EH (cell line): ENCODE data around the gene RASA4.
"Not testable (repeated sequence)": the region's sequence is repeated elsewhere in the genome, so short reads cannot be mapped to it uniquely, and the experiment has no call there.

Experiments
- DNase-seq: peaks from one replicate; pipeline ENCODE4 v3.0.0-alpha.2; 2015; ENCODE audit warnings: low read depth

RASA4 gene

DNA sequence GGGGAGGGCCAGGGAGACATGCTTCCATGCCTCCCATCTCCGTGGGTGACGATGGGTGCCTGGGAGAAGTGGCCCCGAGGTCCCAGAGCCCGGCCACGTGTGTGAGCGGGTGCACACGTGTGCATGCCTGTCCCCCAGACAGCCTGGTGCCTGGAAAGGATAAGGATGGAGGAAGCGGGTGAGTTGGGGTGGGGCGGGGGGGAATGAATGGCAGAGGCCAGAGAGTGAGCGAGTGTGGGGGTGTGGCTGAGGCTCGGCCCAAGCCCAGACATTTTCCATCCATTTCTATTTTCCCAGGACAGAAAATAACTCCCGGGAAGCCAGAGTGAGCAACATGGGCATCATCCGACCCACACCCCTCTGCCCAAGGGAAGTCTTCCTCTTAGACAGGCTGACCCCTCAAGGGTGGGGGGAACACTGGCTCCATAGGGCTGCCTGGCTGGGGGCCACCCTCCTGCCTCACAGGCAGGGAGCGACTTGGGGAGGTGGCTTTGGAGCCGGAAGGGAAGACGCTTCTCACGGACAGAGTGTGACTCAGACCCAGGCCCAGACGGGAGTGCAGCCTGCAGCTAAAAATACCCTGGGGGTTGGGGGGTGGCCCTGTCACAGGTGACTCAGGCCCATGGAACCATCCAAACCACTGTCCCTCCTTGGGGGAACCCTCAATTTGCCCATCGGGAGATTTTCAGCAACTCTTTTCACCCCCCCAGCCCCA is 12.0 kb downstream of the RASA4 start:
- DNase-seq: not testable (repeated sequence)

DNA sequence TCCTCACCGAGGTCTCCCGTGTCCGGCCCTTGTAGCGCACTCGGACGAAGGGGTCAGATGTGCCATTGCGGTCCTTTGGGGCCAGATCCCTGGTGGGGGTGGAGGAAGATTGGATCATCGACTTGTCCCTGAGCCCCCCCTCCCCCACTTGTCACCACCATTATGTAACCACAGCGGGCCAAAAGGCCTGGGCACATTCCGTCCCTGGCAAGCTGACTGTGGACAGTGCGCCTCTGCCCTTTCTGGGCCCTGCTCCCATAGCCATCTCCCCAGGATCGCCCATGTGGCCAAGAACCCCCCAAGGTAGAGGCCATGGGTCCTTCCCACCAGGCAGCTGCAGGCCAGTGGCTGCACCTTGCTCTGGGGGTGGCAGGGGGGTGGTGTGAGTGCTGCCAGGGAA is 14.2 kb downstream of the RASA4 start:
- DNase-seq: not testable (repeated sequence)

DNA sequence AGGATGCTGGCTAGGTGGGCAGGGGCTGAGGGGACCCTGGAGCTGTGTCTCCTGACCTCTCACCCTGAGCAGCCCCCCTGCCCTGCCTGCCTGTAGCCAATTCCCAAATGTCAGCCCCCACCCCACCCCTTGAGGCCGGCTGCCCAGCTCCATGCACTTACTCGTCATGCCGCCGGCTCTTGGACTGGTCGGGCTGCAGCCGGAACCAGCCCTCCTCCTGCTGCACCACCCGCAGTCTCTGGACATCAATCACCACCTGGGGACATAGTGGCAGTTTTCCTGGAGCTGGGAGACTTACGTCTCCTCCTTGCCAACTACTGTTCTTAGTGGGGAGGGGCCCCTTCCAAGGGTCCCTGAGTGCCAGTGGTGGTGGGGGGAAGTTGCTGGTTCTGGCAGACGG is 16.9 kb downstream of the RASA4 start:
- DNase-seq: not testable (repeated sequence)

DNA sequence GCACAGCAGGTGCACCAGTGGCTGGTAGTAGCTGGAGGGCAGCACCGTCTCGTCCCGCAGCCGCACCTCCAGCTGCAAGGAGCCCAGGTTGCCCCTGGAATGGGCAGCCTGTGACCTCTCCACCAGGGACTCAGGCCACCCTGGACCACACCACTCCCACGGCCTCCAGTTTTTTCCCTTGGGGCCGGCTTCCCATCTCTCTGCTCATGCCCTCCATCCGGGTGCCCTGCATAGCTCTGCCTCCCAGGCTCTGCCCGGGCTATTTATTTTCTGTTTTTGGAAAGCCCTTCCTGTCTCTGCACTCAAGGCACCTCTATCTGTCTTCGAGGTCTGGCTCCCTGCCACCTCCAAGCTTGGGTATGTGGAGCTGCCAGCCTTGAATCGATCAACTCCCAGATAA is 20.5 kb downstream of the RASA4 start:
- DNase-seq: peak; percentile 1

DNA sequence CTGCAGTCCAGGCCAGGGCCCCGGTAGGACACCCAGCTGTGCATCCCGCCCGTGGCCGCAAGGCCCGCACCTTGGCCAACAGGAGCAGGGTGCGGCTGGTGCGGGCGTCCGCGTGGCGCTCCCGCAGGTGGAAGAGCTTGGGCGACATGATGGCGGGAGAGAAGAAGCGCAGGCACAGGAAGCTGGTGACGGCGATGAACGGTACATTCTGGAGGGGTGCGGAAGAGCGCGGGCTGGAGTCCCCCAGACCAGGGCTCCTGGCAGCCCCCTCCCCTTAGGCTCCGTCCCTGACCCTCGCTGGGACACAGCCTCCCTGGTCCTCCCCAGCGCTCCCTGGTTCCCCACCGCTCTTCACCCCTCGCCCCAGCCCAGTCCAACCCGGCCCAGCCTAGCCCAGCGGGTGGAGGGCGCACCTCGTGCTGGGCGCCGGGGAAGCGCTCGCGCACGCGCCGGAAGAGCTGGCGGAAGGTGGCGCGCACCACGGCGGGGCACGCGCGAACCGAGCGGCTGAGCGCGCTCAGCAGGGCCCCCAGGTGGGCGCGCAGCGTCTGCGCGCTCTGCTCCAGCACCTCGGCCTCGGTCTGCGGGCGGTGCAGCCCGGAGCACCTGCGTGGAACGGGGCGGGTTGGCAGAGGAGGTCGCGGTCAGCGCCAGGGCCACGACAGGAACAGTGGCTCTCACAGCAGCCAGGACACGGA is 22.8 kb downstream of the RASA4 start:
- not testable (repeated sequence) for DNase-seq

DNA sequence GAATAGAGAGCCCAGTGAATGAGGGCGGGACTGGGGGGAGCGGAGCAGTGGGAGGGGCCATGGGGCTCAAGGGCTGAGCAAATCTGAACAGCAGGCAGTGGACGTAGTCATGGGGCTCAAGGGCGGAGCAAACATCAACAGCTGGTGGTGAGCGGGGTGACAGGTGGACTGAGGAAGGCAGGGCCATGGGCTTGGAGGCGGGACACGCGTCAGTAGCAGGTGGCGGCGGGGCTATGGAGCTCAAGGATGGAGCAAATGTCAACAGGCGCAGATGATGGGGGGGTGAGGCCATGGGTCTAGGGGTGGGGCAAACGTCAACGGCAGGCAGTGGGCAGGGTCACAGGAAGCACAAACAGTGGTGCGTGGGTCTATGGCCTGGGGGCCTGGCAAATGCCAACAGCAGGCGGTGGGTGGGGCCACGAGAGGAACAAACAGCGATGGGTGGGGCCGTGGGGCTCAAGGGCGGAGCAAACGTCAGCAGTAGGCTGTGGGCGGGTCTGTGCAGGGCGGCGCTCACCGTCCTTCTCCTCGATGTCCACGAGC is 24.0 kb downstream of the RASA4 start:
- DNase-seq: not testable (repeated sequence)

DNA sequence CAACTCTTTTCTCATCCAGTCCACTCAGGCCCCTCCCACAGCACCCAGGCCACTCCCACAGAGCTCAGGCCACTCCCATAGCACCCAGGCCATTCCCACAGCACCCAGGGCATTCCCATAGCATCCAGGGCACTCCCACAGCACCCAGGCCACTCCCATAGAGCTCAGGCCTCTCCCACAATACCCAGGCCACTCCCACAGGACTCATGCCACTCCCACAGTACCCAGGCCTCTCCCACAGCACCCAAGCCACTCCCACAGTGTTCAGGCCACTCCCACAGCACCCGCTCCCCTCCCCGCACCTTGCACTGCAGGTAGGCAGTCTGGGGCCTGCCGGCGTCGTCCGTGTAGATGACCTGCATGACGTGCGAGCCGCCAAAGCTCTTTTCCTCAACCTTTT is 26.7 kb downstream of the RASA4 start:
- not testable (repeated sequence) for DNase-seq

DNA sequence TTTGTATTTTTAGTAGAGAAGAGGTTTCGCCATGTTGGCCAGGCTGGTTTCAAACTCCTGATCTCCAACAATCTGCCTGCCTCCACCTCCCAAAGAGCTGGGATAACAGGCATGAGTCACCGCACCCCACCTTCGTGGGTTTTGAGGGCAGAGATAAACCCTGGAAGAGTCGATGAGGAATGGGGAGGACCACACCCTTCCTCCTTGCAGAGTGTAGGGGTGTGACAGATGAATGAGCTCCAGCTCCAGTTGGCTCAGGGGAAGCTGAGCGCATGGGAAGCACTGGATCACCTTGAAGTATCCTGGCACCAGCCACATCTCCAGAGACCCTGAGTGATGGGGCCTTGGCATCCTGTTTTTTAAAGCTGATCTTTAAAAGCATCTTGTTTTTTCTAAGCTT is 33.1 kb downstream of the RASA4 start:
- DNase-seq: not testable (repeated sequence)

DNA sequence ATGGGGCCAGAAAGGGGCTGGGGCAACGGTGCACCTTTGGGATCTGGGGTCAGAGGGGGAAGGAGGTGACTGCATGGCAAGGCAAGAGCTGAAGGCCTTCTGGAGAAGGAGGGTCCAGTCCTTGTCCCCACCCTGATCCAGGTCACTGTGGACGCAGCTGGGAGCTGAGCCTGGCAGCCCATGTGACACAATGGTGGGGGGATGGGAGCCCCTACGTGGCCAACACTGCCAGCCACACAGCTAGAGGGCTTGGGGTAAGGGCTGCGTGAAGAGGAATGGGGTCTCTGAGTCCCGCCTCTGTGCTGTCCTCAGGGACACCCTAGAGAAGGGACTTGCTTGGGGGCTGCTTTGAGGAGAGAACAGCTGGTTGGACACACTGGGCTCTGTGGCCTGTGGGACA is 34.8 kb downstream of the RASA4 start:
- not testable (repeated sequence) for DNase-seq

DNA sequence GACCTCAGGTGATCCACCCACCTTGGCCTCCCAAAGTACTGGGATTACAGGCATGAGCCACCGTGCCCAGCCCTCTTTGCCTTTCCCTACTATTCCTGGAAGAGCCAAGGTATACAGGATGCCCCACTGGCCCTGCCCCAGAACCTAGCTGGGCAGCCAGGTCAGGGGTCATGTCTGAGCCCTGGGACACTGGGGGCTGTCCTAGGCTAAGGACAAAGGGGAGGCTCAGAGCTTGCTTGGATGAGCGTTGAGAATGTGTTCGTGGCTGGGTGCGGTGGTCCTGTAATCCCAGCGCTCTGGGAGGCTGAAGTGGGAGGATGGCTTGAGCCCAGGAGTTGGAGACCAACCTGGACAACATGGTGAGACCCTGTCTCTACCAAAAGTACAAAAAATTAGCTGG is 38.1 kb downstream of the RASA4 start:
- DNase-seq: not testable (repeated sequence)

DNA sequence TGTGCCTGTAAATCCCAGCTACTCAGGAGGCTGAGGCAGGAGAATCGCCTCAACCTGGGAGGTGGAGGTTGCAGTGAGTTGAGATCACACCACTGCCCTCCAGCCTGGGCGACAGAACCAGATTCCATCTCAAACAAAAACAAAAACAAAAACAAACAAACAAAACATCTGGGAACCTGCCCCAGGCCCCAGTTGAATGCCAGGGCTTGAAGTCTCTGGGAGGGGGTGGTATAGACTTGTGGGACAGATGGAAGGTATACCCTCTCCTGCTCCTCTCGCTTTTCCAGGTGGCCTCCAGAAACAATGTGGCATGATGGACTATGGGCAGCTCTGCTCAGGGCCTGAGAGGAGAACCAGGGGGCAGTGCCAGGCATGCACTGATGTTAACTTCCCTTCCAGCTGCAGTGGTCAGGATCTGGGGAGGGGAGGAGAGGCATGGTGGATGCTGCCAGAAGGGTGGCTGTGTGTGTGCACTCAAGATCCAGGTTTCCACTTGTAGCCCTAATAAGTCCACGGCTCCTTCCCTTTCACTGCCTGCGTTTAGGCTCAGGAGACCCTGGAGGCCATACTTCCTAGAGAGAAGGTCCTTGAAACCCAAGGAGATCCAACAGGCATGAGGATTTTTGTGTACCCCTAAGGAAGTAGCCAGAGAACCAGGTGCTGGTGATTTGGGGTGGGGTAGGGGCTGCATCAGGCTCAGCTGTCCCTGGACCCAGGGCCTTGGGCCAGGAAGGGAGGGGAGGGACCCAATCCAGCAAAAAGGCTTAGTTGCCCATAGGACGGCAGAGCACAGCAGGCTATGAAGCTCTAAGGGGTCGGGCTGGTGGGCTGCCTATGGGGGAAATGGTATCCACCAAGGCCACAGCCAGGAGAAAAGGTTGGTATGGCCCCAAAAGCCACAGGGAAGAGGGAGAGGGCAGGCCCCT is 39.0 kb downstream of the RASA4 start:
- DNase-seq: not testable (repeated sequence)

DNA sequence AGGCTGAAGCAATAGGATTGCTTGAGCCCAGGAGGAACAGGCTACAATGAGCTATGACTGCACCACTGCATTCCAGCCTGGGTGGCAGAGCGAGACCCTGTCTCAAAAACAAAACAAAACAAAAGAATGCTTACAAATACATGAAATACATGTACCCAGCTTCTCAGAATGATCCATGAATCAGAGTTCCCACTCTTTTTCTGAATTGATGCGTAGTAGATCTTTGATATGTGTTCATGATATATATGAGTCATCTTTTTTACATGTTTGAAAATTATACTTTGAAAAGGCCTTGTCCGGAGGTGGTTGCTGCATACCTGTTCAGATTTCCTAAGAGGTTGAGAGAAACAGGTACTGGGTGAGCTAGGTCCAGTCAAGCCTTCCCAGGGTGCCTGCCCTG is 40.2 kb downstream of the RASA4 start:
- DNase-seq: not testable (repeated sequence)

DNA sequence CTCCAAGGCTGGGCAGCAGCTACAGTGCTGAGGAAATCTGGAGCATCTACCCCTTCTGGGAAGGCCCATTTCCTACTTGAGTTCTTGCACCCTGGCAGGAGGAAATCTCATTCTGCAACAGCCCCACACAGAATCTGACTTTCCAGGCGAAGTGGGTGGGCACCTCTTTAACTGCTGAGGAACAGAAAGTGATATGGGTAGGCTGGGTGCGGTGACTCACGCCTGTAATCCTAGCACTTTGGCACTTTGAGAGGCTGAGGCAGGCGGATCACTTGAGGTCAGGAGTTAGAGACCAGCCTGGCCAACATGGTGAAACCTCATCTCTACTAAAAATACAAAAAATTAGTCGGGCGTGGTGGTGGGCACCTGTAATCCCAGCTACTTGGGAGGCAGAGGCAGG is 41.9 kb downstream of the RASA4 start:
- not testable (repeated sequence) for DNase-seq

DNA sequence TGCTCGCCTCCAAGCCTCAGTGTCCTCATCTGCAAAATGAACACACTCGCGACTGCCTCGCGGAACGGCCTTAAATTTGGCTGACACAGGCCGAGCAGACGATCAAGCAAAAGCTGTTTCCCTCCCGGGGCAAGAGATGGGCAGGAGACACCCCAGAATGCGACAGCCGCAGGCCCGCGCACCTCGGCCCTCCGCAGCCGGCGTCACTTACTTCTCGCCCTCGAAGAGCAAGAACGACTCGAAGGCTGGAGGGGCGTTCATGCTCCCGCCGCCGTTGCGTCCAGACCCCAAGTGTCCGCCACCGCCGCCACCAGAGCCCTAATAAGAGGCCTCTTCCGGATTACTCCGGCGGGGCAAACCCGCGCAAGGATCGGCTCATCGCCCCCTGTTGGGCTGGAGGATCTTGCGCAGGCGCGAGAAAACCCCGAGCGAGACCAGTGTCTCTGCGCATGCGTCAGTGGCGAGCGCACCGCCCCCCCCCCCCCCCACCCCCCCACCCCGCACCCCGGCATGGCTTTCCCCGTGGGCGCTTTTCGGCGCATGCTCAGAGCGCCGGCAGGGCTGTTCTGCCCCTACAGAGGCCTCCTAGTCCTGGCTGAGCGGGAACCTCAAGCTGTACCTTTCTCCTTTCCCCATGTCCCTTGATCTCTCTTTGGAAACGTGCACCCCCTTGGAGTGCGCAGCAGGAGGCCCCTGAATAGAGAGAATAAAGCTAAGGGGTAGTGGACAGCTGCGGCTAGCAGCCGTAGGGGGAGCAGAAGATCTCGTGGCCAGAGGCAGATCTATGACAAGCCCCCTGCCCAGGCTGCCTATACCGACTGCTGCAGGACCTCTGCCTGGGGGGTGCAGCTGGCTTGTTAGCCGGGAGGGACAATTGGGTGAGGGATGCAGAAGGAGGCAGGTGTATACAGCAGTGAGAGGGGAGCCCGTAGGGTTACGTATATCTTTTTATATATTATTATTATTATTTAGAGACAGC is 44.0 kb downstream of the RASA4 start, which contains the start of gene POLR2J3:
POLR2J3 (minus strand) TSS at position 323 of the 979 bp plus-strand sequence; CDS start at position 261, 62 bp downstream.
- DNase-seq: peak; percentile 97

DNA sequence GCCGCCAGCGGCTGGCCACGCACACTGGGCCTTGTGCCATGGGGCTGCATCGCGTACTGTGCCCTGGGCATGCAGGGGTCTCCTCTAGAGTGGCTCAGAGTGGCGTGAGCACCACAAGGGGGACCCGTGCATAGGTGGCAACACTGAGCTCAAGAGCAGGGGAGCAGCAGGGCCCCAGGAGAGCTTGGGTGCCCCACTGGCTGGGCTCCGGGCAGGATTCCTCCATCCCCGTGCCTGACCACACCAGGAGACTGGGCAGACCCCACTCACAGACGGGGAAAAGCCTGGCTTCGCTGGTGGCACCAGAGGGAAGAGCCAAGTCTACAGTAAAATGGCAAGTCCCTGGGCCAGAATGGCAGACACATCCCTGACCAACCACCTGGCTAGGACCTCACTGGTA is 47.9 kb downstream of the RASA4 start:
- not testable (repeated sequence) for DNase-seq

DNA sequence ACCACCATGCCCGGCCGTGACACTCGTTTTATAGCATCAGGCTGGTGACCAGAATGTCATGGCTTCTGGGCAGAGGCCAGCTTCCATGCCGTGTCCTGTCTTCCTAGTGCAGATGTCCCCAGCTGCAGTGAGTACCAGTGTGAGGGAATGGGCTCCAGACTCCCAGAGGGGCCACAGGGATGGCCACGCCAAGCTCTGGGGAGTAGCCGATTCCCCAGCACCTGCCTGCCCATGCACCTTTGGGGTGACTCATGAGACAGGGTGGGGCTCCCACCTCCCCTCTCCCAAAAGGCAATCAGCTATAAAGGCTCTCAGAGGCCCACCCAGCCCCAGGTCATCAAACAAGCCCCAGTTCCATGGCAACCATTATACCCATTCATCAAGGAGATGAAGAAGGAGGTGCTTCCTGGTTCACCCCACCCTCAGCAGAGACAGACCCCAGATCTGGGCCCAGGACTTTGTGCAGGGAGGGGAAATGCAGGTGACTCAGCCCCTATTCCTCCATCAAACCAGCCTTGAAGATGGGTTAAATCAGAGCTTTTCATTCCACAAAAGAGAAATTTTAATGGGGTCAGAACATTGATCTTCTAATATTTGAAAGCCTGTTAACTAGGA is 65.6 kb downstream of the RASA4 start, which contains the start of gene SPDYE2:
SPDYE2 (plus strand) TSS at position 419 of the 615 bp plus-strand sequence. CDS start 2,030 bp downstream, outside the sequence.
- DNase-seq: not testable (repeated sequence)

DNA sequence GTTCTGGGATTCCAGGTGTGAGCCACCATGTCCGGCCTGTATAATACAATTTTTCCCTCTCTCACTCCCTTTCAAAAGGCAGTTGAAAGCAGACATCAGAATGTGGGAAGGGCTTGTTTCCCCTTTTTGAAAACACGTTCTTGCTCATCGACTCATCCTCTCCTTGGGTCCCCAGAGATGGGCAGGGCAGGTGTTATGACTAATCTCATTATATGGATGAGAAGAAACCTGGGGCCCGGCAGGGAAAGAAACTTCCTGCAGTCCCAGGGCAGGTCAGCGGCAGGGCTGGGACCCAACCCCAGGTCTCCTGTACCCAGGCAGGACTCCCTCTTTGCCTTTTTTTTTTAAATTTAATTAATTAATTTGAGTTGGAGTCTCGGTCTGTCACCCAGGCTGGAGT is 70.2 kb downstream of the RASA4 start:
- DNase-seq: not testable (repeated sequence)

DNA sequence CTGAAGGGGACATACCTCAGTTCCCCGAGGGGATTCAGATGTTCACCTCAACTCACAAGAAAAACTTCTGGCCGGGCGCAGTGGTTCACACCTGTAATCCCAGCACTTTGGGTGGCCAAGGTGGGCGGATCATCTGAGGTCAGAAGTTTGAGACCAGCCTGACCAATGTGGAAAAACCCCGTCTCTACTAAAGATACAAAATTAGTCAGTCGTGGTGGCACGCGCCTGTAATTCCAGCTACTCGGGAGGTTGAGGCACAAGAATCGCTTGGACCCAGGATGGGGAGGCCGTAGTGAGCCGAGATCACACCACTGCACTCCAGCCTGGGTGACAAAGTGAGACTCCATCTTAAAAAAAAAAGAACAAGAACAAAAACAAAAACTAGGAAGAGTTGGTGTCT is 71.3 kb downstream of the RASA4 start:
- DNase-seq: not testable (repeated sequence)

DNA sequence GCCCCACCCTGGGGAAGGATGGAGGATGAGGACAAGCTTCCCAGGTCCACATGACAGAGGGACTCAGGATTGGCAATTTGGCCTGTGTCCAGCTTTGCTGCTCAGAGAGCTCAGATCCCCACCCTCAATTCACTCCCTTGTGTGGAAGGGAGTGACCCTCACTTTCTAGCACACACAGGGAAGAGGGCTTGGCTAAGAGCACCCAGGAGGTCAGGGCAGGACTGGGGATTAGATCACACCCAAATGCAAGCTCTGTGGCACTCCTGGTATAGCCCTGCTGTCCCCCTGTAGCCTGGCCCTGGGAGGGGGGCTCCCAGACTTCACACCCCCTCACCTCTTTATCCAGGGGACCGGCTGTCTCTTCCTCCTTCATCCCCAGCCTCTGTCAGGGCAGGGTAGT is 72.2 kb downstream of the RASA4 start:
- DNase-seq: not testable (repeated sequence)

DNA sequence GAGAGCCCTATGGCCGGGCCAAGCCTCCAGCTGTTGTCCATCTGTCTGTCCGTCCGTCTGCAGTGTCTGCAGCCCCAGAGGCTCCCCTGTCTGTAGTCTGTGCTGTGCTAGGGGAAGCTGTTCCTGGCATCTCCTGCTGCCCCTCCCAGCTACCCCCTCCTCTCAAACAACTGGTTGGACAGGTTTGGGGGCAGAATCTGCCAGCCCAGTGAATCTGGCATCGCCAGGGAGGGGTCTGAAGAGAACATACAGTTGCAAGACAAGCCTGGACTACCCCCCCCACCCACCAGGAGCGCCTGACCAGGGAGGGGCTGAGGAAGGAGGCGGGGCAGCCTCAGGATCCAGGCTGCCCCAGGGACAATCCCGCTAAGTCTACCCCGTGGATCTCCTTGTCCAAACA is 73.0 kb downstream of the RASA4 start, which contains the start of gene UPK3BL2:
UPK3BL2 (minus strand) TSS at position 101 of the 400 bp plus-strand sequence; CDS start at position 41, 60 bp downstream.
- DNase-seq: not testable (repeated sequence)
